ENCODE measurements around the gene RPUSD4. TPM values are rescaled to one million over a fixed set of nuclear protein-coding genes. Genes with fewer than 3 reads are reported as not detected.
A peak's percentile ranks its signal among the peaks of the same experiment; 100 is the strongest.

The RPUSD4 gene
- total RNA-seq, 1 donor from 2014 or later = 45.3 TPM

DNA sequence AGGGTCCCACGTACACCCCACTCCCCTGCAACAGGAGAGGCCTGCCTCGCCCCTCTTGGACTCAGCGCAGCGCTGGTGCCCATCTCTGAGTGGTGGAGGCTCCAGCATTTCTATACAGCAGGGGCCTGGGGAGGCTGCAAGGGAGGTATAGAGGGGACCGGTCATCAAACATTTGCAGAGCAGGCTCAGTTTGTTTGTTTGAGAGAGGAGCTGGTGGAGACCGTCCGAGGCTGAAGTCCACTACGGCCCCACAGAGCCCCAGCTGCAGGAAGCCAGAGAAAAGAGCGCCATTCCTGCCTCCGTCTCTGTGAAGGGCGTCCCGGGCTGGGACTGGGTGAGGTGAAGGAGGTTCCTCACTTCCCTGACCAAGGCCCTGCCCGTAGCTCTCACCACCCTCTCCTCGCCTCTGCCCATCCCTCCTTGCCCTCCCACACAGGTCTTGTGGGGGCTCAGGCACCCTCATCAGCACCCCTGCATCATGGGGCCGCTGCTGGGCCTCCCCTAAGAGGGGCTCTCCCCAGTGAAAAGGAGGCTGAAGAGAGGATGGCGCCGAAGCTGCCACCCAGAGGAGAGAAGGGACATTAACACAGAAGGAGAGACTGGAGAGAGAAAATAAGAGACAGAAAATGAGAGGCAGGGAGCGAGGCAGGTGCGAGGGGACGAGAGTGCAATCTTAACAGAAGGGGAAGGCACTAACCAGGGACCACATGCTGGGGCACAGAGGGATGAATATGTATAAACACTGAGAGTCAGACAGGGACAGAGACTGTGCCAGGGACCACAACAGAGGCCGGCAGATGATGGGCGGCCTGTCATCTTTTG lies 24.5 kb downstream of the RPUSD4 start:
- Mint-ChIP-seq H3K27me3 (ENCODE audit: low read depth) (peaks cover 44% of the 10 kb centered on the region), H3K36me3 (ENCODE audit: low read depth) (peaks cover 10% of the 10 kb centered on the region), H3K27ac (ENCODE audit: unreplicated experiment) (no peak overlapping the region), H3K9me3 (no peaks in the 10 kb centered on the region), H3K4me3 (no peak overlapping the region), H3K4me1 (peaks cover 15% of the 10 kb centered on the region)
- TF ChIP-seq, protein P1, sequence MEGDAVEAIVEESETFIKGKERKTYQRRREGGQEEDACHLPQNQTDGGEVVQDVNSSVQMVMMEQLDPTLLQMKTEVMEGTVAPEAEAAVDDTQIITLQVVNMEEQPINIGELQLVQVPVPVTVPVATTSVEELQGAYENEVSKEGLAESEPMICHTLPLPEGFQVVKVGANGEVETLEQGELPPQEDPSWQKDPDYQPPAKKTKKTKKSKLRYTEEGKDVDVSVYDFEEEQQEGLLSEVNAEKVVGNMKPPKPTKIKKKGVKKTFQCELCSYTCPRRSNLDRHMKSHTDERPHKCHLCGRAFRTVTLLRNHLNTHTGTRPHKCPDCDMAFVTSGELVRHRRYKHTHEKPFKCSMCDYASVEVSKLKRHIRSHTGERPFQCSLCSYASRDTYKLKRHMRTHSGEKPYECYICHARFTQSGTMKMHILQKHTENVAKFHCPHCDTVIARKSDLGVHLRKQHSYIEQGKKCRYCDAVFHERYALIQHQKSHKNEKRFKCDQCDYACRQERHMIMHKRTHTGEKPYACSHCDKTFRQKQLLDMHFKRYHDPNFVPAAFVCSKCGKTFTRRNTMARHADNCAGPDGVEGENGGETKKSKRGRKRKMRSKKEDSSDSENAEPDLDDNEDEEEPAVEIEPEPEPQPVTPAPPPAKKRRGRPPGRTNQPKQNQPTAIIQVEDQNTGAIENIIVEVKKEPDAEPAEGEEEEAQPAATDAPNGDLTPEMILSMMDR (conservative IDR thresholded peaks at IDR 0.05) = peak; percentile 41
- no peak for DNase-seq (ENCODE audit: low read depth, low spot score)

DNA sequence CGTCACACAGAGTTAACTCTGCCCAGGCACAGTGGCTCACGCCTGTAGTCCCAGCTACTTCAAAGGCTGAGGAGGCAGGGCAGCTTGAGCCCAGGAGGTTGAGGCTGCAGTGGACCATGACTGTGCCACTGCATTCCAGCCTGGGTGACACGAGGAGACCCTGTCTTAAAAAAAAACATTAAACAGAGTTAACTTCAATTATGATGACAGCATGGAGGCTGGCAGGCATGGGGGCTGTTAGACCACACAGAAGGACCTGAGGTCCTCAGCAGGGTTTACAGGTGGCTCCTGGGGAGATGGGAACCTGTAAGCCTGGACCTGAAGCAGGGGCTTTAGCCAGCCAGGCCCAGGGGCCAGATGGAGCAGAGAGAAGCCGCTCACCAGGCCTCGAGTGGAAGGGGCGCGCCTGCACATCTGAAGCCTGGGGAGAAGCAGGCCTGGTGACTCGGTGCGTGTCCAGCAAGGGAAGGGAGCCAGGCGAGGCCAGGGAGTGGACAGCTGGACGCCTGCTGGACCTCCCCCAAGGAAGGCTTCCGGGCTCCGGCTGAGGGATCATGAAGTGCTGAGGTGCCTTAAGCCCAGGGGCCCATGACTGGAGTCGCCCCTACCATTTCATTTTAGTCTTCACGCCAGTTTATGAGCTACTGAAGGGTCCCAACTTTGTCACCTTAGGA lies 25.3 kb downstream of the RPUSD4 start:
- TF ChIP-seq, protein P1 (conservative IDR thresholded peaks at IDR 0.05) = no peak
- H3K4me1 Mint-ChIP-seq = peaks cover 15% of the 10 kb centered on the region
- no peaks in the 10 kb centered on the region for H3K9me3 Mint-ChIP-seq
- H3K27ac Mint-ChIP-seq (ENCODE audit: unreplicated experiment) = no peak overlapping the region
- H3K4me3 Mint-ChIP-seq = no peak overlapping the region
- DNase-seq (ENCODE audit: low read depth, low spot score) = no peak
- H3K27me3 Mint-ChIP-seq (ENCODE audit: low read depth) = peaks cover 48% of the 10 kb centered on the region
- H3K36me3 Mint-ChIP-seq (ENCODE audit: low read depth) = peaks cover 10% of the 10 kb centered on the region

DNA sequence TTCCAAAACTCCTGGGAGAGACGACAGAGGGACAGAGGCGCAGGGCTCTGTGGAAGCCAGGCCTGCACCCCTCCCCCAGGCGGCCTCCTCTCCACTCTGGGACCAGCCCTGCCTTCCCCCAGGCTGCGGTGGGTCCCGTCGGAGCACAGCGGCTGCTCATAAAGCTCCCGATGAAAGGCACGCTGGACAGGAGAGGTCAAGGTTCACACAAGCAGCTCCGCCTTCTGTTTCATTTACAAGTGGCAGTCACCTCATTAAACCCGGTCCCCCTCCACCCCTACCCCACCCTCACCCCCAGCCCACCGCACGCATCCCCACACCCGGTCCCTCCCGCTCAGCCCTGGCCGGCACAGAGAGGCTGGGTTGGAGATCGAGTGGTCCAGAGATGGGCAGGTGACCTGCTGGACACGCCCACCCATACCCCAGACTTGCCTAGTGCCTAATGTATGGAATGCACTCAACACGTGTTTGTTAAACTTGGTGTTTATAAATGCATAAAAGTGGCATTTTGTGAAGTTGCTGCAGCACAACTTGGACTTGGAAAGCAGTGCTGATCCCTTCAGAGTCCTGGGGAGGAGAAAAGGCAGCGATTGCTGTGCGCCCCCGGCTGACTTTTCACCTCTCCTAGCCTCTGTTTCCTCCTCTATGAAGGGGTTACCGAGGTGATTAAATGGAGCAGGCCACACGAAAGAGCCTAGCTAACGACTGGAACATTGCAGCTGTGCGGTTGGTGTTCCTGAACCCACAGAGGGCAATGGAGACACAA lies 26.0 kb downstream of the RPUSD4 start:
- peaks cover 15% of the 10 kb centered on the region for H3K4me1 Mint-ChIP-seq
- peaks cover 7% of the 10 kb centered on the region for H3K36me3 Mint-ChIP-seq (ENCODE audit: low read depth)
- H3K4me3 Mint-ChIP-seq = no peak overlapping the region
- H3K27me3 Mint-ChIP-seq (ENCODE audit: low read depth) = peaks cover 52% of the 10 kb centered on the region
- no peak for DNase-seq (ENCODE audit: low read depth, low spot score)
- peaks cover 2% of the 10 kb centered on the region for H3K9me3 Mint-ChIP-seq
- TF ChIP-seq, protein P1 (conservative IDR thresholded peaks at IDR 0.05) = no peak
- H3K27ac Mint-ChIP-seq (ENCODE audit: unreplicated experiment) = no peak overlapping the region

DNA sequence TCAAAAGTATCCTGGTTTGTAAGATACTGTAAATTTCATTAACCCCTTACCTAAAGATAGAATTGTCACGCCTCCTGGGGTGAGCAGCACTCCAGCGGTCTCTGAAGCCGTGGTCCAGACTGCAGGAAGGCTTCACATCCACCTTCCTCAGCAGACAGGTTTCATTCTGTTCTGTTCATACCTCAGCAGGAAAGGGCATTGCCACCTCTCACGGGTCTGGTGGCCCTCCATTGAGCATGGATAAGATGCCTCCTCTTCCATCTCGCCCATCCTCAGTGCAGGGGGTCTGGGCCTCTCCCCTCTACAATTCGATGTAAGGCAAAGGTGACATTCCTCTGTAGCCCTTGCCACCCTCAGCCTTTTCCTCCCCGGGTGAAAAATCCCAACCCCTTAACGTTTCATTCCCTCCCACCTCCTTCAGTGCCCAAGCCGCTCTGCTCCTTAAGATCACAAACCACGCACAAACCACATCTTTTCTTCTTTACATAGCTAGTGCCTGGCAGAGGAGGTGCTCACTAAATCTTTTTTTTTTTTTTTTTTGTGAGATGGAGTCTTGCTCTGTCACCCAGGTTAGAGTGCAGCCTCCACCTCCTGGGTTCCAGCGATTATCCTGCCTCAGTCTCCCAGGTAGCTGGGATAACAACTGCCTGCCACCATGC lies 28.5 kb downstream of the RPUSD4 start:
- Mint-ChIP-seq H3K27ac (ENCODE audit: unreplicated experiment) (no peak overlapping the region), H3K4me3 (no peak overlapping the region), H3K9me3 (peaks cover 2% of the 10 kb centered on the region), H3K36me3 (ENCODE audit: low read depth) (peaks cover 7% of the 10 kb centered on the region), H3K4me1 (peaks cover 15% of the 10 kb centered on the region), H3K27me3 (ENCODE audit: low read depth) (peaks cover 43% of the 10 kb centered on the region)
- TF ChIP-seq, protein P1 (conservative IDR thresholded peaks at IDR 0.05) = no peak
- no peak for DNase-seq (ENCODE audit: low read depth, low spot score)
